Measurements from ENCODE around the gene CYP19A1. TPM values are rescaled to one million over a fixed set of nuclear protein-coding genes. Genes with fewer than 3 reads are reported as not detected.

The CYP19A1 gene
- total and polyA plus RNA-seq, 9 of the 15 experiments (the other 6 are each of a cell fraction or from before 2014, with no cell fraction given) = 0.16 to 0.63 (median 0.47) TPM; not detected in 3

DNA sequence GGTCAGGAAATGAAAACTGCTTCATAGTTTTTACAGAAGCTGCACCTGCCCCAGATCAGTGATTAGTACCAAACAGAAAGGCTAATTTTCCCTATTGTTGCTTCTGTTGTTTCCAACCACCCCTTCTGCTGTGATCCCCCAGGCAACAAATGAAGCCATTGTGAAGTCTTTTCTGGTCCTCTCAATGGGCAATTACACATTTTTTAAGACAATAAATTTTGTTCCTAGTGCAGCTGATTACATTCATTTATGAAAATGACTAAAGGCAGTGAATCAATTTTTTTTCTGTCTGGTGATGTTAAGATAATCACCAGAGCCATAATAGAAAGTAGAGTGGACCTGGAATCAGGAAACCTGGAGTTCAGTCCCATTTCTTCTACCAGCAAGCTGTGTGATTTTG is 35.7 kb upstream of the CYP19A1 start (continued):
- TF ChIP-seq ZKSCAN1 (IDR thresholded peaks at IDR 0.05; ENCODE audit: low read depth, low read length) (no peak), GATAD2A (IDR thresholded peaks at IDR 0.05) (no peak), RBM15 (IDR thresholded peaks at IDR 0.05; ENCODE audit: insufficient read depth, low read length) (no peak), ZNF444 (CRISPR knock-in tag; IDR thresholded peaks at IDR 0.05) (no peak)

DNA sequence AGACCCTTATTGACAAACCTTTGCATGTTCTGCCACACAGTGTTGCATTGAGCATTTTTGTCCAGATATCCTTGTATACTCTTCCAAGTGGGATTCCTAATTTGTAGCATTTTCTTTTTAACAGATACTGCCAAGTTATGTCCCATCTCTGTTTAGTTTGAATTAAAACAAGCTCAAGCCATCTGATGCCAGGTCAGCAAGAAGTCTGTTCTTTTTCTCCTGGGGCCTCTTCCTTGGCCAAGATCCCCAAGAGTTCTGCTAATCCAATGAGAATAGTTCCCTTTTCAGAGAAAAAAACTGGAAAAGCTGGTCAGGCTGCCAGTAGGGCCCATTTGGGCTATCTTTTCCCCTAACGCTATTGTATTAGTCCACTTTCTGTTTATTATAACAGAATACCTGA is 32.9 kb upstream of the CYP19A1 start:
- Histone ChIP-seq H3K9me3 (replicated peaks; ENCODE audit: control insufficient read depth, insufficient read depth, low read depth, low read length) (no peaks in the 10 kb centered on the region), H3K27ac (ENCODE audit: extremely low read depth, low read depth, low read length) (no peak overlapping the region), H3K79me2 (ENCODE audit: control insufficient read depth, insufficient read depth, low read length) (no peaks in the 10 kb centered on the region), H3K9ac (ENCODE audit: insufficient read depth in 1 of 2, low read depth in 2 of 2, low read length in 2 of 2) (no peak overlapping the region), H3K4me2 (ENCODE audit: insufficient read depth, low read length) (no peak overlapping the region), H3K9me1 (ENCODE audit: control insufficient read depth, insufficient read depth, low read length) (no peaks in the 10 kb centered on the region), H3K27me3 (ENCODE audit: control insufficient read depth in 2 of 2, insufficient read depth in 2 of 2, low read length in 2 of 2) (peaks cover 7 to 15% of the 10 kb centered on the region in 2 experiments), H3K4me1 (replicated peaks in 1 of 2; ENCODE audit: control insufficient read depth in 2 of 2, insufficient read depth in 2 of 2, low read length in 2 of 2) (no peaks in the 10 kb centered on the region), H3K36me3 (ENCODE audit: control insufficient read depth, insufficient read depth, low read length) (no peaks in the 10 kb centered on the region), H2AFZ (ENCODE audit: low read depth, low read length) (no peak overlapping the region), H4K20me1 (replicated peaks; ENCODE audit: control insufficient read depth, insufficient read depth, low read length) (0 out of 2 replicates have a peak, but pooled peaks cover 4% of the 10 kb centered on the region), H3K4me3 (no peak overlapping the region)
- POLR2A ChIA-PET = no interaction called here
- CTCF ChIA-PET (ENCODE audit: low intra/inter-chr PET ratio) = no interaction called here
- in situ Hi-C loops (cut with MboI) (no loop called here), intact Hi-C loops (cut with micrococcal nuclease) (no loop called here)
- BruUV-seq (replicated peaks) = no TSS peak
- no peak for ATAC-seq
- DNase-seq (ENCODE audit: extremely low read depth in 1 of 4, low spot score in 3 of 4) = no peak
- 0% methylated on average over 1 of the region's 1 CpG for WGBS (ENCODE audit: insufficient coverage, low coverage, missing lambda C conversion rate)
- TF ChIP-seq FIP1L1 (IDR thresholded peaks at IDR 0.05; ENCODE audit: low read depth, low read length, poor library complexity, severe bottlenecking) (no peak), RBM39 (optimal IDR thresholded peaks at IDR 0.05; ENCODE audit: low read depth, low read length) (no peak), ZNF354B (CRISPR knock-in tag; IDR thresholded peaks at IDR 0.05) (no peak), EZH2 (IDR thresholded peaks at IDR 0.05; ENCODE audit: borderline replicate concordance, low read depth, low read length) (no peak), ZNF217 (CRISPR knock-in tag; IDR thresholded peaks at IDR 0.05) (no peak), SREBF1 (IDR thresholded peaks at IDR 0.05; ENCODE audit: borderline replicate concordance, low read depth, low read length) (no peak), RB1 (IDR thresholded peaks at IDR 0.05; ENCODE audit: low read depth) (no peak), NFYB (IDR thresholded peaks at IDR 0.05; ENCODE audit: extremely low read depth, insufficient read length) (no peak), BRD9 (IDR thresholded peaks at IDR 0.05; ENCODE audit: low read depth, partially characterized antibody) (no peak), RBM34 (IDR thresholded peaks at IDR 0.05; ENCODE audit: borderline replicate concordance, insufficient read depth, low read length) (no peak), TAL1 (IDR thresholded peaks at IDR 0.05) (no peak), DPF2 (IDR thresholded peaks at IDR 0.05) (no peak), ZNF253 (CRISPR knock-in tag; conservative IDR thresholded peaks at IDR 0.05) (no peak), HDAC3 (IDR thresholded peaks at IDR 0.05; ENCODE audit: borderline replicate concordance, partially characterized antibody) (no peak)
- TF ChIP-seq, protein P1, sequence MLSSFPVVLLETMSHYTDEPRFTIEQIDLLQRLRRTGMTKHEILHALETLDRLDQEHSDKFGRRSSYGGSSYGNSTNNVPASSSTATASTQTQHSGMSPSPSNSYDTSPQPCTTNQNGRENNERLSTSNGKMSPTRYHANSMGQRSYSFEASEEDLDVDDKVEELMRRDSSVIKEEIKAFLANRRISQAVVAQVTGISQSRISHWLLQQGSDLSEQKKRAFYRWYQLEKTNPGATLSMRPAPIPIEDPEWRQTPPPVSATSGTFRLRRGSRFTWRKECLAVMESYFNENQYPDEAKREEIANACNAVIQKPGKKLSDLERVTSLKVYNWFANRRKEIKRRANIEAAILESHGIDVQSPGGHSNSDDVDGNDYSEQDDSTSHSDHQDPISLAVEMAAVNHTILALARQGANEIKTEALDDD (IDR thresholded peaks at IDR 0.05) = no peak
- TF ChIP-seq, protein P2, sequence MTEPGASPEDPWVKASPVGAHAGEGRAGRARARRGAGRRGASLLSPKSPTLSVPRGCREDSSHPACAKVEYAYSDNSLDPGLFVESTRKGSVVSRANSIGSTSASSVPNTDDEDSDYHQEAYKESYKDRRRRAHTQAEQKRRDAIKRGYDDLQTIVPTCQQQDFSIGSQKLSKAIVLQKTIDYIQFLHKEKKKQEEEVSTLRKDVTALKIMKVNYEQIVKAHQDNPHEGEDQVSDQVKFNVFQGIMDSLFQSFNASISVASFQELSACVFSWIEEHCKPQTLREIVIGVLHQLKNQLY (CRISPR knock-in tag; conservative IDR thresholded peaks at IDR 0.05) = no peak
- TF ChIP-seq, protein P3, sequence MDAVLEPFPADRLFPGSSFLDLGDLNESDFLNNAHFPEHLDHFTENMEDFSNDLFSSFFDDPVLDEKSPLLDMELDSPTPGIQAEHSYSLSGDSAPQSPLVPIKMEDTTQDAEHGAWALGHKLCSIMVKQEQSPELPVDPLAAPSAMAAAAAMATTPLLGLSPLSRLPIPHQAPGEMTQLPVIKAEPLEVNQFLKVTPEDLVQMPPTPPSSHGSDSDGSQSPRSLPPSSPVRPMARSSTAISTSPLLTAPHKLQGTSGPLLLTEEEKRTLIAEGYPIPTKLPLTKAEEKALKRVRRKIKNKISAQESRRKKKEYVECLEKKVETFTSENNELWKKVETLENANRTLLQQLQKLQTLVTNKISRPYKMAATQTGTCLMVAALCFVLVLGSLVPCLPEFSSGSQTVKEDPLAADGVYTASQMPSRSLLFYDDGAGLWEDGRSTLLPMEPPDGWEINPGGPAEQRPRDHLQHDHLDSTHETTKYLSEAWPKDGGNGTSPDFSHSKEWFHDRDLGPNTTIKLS (IDR thresholded peaks at IDR 0.05; ENCODE audit: borderline replicate concordance, low read depth) = no peak
- FAIRE-seq = no peak

All from K562 (cell line).